CD14-positive monocyte (primary cell): ENCODE measurements around the gene DEFB110. TPM values are rescaled to one million over a fixed set of nuclear protein-coding genes. Genes with fewer than 3 reads are reported as not detected.
A peak's percentile ranks its signal among the peaks of the same experiment; 100 is the strongest.

Source experiments
- DNase-seq, 3 donors: peaks; one replicate each; pipeline ENCODE4 v3.0.0-alpha.2; 2011 to 2022
- H2AFZ ChIP-seq: 2 replicates; pipeline ENCODE4 v1.6.0; 2012; ENCODE audit warnings: mild to moderate bottlenecking, low read depth, low read length, inconsistent platforms; ENCODE audit not compliant: insufficient read depth, poor library complexity, severe bottlenecking
- H3K27ac ChIP-seq, 2 donors: 1 replicate in 1 of 2; 2 replicates in 1 of 2; pipeline ENCODE4 v1.5.1; 2012 to 2013; ENCODE audit warnings: low read length in 2 of 2, control low read depth in 1 of 2, inconsistent platforms in 1 of 2, low read depth in 1 of 2, mild to moderate bottlenecking in 1 of 2
- H3K27me3 ChIP-seq, 2 donors: one replicate each; pipeline versions ENCODE4 v1.6.0 to v1.6.1; 2011 to 2013; ENCODE audit warnings: low read length in 2 of 2; ENCODE audit not compliant: control insufficient read depth in 2 of 2, insufficient read depth in 2 of 2
- H3K36me3 ChIP-seq, 2 donors: replicated peaks in 1 of 2; 1 replicate in 1 of 2; 2 replicates in 1 of 2; pipeline versions ENCODE4 v1.5.1 to v1.6.1; 2012 to 2013; ENCODE audit warnings: low read length in 2 of 2, control low read depth in 1 of 2, inconsistent platforms in 1 of 2, mild to moderate bottlenecking in 1 of 2; ENCODE audit not compliant: insufficient read depth in 2 of 2, control insufficient read depth in 1 of 2
- H3K4me1 ChIP-seq, 2 donors: 1 replicate in 1 of 2; 2 replicates in 1 of 2; pipeline versions ENCODE4 v1.5.1 to v1.6.1; 2012 to 2013; ENCODE audit warnings: low read length in 2 of 2, control low read depth in 1 of 2, inconsistent platforms in 1 of 2, mild to moderate bottlenecking in 1 of 2, moderate library complexity in 1 of 2; ENCODE audit not compliant: insufficient read depth in 2 of 2, control insufficient read depth in 1 of 2
- H3K4me2 ChIP-seq: replicated peaks from 2 replicates; pipeline ENCODE3; 2012; ENCODE audit warnings: low read length, moderate library complexity, mild to moderate bottlenecking; ENCODE audit not compliant: poor library complexity, severe bottlenecking; ENCODE audit errors: extremely low read depth
- H3K4me3 ChIP-seq, 3 experiments: fragments of 200-600 bp in 1 of 3; sonication (generic) in 1 of 3; replicated peaks in 1 of 3; 1 replicate in 2 of 3; 2 replicates in 1 of 3; pipeline ENCODE4 v1.5.1; 2011 to 2013; ENCODE audit warnings: low read length in 3 of 3, mild to moderate bottlenecking in 3 of 3, control low read depth in 2 of 3, low read depth in 2 of 3, inconsistent platforms in 1 of 3, moderate library complexity in 1 of 3
- H3K79me2 ChIP-seq: 2 replicates; pipeline ENCODE4 v1.6.0; 2012; ENCODE audit warnings: mild to moderate bottlenecking, control low read depth, inconsistent platforms, low read length, moderate library complexity; ENCODE audit not compliant: insufficient read depth
- H3K9ac ChIP-seq: 2 replicates; pipeline ENCODE4 v1.6.0; 2017; ENCODE audit warnings: low read length, mild to moderate bottlenecking; ENCODE audit not compliant: insufficient read depth, poor library complexity, severe bottlenecking
- H3K9me3 ChIP-seq, 2 donors: replicated peaks in 1 of 2; 1 replicate in 1 of 2; 2 replicates in 1 of 2; pipeline versions ENCODE4 v1.5.1 to v1.6.1; 2012 to 2013; ENCODE audit warnings: low read length in 2 of 2, control low read depth in 1 of 2; ENCODE audit not compliant: control insufficient read depth in 1 of 2, insufficient read depth in 1 of 2
- H4K20me1 ChIP-seq: 2 replicates; pipeline ENCODE4 v1.6.0; 2012; ENCODE audit warnings: mild to moderate bottlenecking, low read length, control low read depth, moderate library complexity; ENCODE audit not compliant: insufficient read depth
- H3K27ac Mint-ChIP-seq, 7 donors: one replicate each; pipeline ENCODE4 v1.8.0; 2020; ENCODE audit warnings: mild to moderate bottlenecking in 7 of 7, mixed read lengths in 7 of 7, moderate library complexity in 6 of 7, inconsistent platforms in 2 of 7
- H3K27me3 Mint-ChIP-seq, 3 donors: one replicate each; pipeline ENCODE4 v1.8.0; 2021 to 2022; ENCODE audit warnings: low read depth in 3 of 3, mild to moderate bottlenecking in 3 of 3, mixed read lengths in 3 of 3, moderate library complexity in 3 of 3, inconsistent platforms in 1 of 3
- H3K36me3 Mint-ChIP-seq, 2 donors: one replicate each; pipeline ENCODE4 v1.8.0; 2020; ENCODE audit warnings: mixed read lengths in 2 of 2, inconsistent platforms in 1 of 2, mild to moderate bottlenecking in 1 of 2
- H3K4me1 Mint-ChIP-seq: one replicate; pipeline ENCODE4 v1.8.0; 2020; ENCODE audit warnings: mild to moderate bottlenecking, mixed read lengths
- H3K4me3 Mint-ChIP-seq, 2 donors: one replicate each; pipeline ENCODE4 v1.8.0; 2020; ENCODE audit warnings: mild to moderate bottlenecking in 2 of 2, mixed read lengths in 2 of 2, moderate library complexity in 1 of 2
- H3K9me3 Mint-ChIP-seq, 7 donors: one replicate each; pipeline ENCODE4 v1.8.0; 2020 to 2022; ENCODE audit warnings: mixed read lengths in 7 of 7, mild to moderate bottlenecking in 6 of 7, moderate library complexity in 6 of 7, inconsistent platforms in 2 of 7
- CTCF ChIP-seq: fragments of 200-600 bp; IDR thresholded peaks from one replicate; pipeline ENCODE4 v1.8.0; 2022; ENCODE audit warnings: antibody characterized with exemption, mild to moderate bottlenecking
- WGBS: methylation state at CpG from one replicate; pipeline ENCODE4 v1.1.5; 2013; ENCODE audit warnings: missing lambda C conversion rate; ENCODE audit not compliant: insufficient coverage; 5-methylcytosine and 5-hydroxymethylcytosine counted together
- intact Hi-C, 2 donors: fragments of 100-400 bp; cut with micrococcal nuclease; formaldehyde crosslinking; loops; one replicate each; pipeline versions ENCODE4 v1.15.0 to v1.15.1; 2023
- polyA plus RNA-seq, 3 donors: library from polyadenylated mRNA; depleted of rRNA in 1 of 3; unstranded in 2 of 3; stranded (reverse) in 1 of 3; fragments of 300-500 nt in 2 of 3; fragments of >200 nt in 1 of 3; fragmentation: Illumina TruSeq in 2 of 3; gene quantifications; 1 replicate in 2 of 3; 2 replicates in 1 of 3; pipeline ENCODE4 v1.2.3, GENCODE V29; 2012 to 2021

The DEFB110 gene
- polyA plus RNA-seq, 3 donors, result not detected

- Mint-ChIP-seq H3K4me1 (peaks cover 2% of the 10 kb centered on the region), H3K4me3 (peak overlapping the region in 1 of 2 donors; percentile 64), H3K27me3 (no peaks in the 10 kb centered on the region), H3K36me3 (no peaks in the 10 kb centered on the region), H3K27ac (no peak overlapping the region), H3K9me3 (peaks cover 0 to under 1% (median 0%) of the 10 kb centered on the region in 7 donors)
- no peaks in the 10 kb centered on the region for H3K9me3 ChIP-seq
- H2AFZ ChIP-seq, result no peak overlapping the region
- no peak overlapping the region for H3K4me3 ChIP-seq
- no peak for TF ChIP-seq CTCF
- no peaks in the 10 kb centered on the region for H3K4me1 ChIP-seq
- no peak for DNase-seq
- no peak overlapping the region for H3K27ac ChIP-seq
- H3K36me3 ChIP-seq, result no peaks in the 10 kb centered on the region
- H3K79me2 ChIP-seq, result no peaks in the 10 kb centered on the region
- no CpG with 5 or more reads among the region's 3 CpGs for WGBS
- H3K27me3 ChIP-seq, result no peaks in the 10 kb centered on the region
- H3K4me2 ChIP-seq, result no peak overlapping the region
- H3K9ac ChIP-seq, result no peak overlapping the region
- H4K20me1 ChIP-seq, result no peaks in the 10 kb centered on the region
- intact Hi-C loops, result no loop called here
Observed at GRCh38 chr6:49978332-49979226, 43.2 kb downstream of the DEFB110 start.

GRCh38 chr6:49969605-49970004 lies 52.2 kb downstream of the DEFB110 start, which contains the start of gene DEFB113:
TSS of gene DEFB113 (minus strand) at chr6:49969625. CDS start at chr6:49969625, 0 bp downstream.
- Histone ChIP-seq H3K4me2 (no peak within 1 kb of the TSS), H3K4me3 (no peak within 1 kb of the TSS), H3K27me3 (no peaks in the 10 kb centered on the region), H3K36me3 (no peaks in the 10 kb centered on the region), H4K20me1 (no peaks in the 10 kb centered on the region), H3K27ac (no peak within 1 kb of the TSS), H3K79me2 (no peaks in the 10 kb centered on the region), H3K4me1 (no peaks in the 10 kb centered on the region), H2AFZ (no peak within 1 kb of the TSS), H3K9ac (no peak within 1 kb of the TSS), H3K9me3 (no peaks in the 10 kb centered on the region)
- Mint-ChIP-seq H3K27ac (no peak within 1 kb of the TSS), H3K4me1 (no peaks in the 10 kb centered on the region), H3K9me3 (peaks cover 0 to 1% (median 0%) of the 10 kb centered on the region in 7 donors), H3K4me3 (no peak within 1 kb of the TSS), H3K27me3 (no peaks in the 10 kb centered on the region), H3K36me3 (no peaks in the 10 kb centered on the region)
- WGBS, result no CpG with 5 or more reads among the region's 2 CpGs
- no peak for DNase-seq
- intact Hi-C loops, result no loop called here
- no peak for TF ChIP-seq CTCF

Other genes with a start within 250 kb of the DEFB110 start
- gene PGK2, start 234.7 kb downstream of the DEFB110 start, polyA plus RNA-seq, result not detected
- not detected for gene CRISP1, start 155.5 kb downstream of the DEFB110 start, polyA plus RNA-seq
- gene DEFB114, start 57.8 kb downstream of the DEFB110 start, polyA plus RNA-seq, result not detected
- gene DEFB113, start 52.4 kb downstream of the DEFB110 start, polyA plus RNA-seq, result not detected
- gene DEFB112, start 27.9 kb upstream of the DEFB110 start, polyA plus RNA-seq, result not detected